Mesendoderm (in vitro differentiated cells): Measurements from ENCODE around the gene TFDP2.
A peak's percentile ranks its signal among the peaks of the same experiment; 100 is the strongest.

Experiments used
- DNase-seq: peaks from one replicate; pipeline ENCODE4 v3.0.0; 2013
- H2AK5ac ChIP-seq: 2 replicates; pipeline ENCODE4 v1.6.1; 2013; ENCODE audit warnings: low read length, inconsistent platforms
- H2BK120ac ChIP-seq: 2 replicates; pipeline ENCODE4 v1.6.1; 2013; ENCODE audit warnings: low read depth, mild to moderate bottlenecking, low read length, moderate library complexity, mixed read lengths
- H2BK15ac ChIP-seq: replicated peaks from 2 replicates; pipeline ENCODE4 v1.6.1; 2013; ENCODE audit warnings: low read depth, mild to moderate bottlenecking, moderate library complexity
- H2BK5ac ChIP-seq: 2 replicates; pipeline ENCODE4 v1.6.1; 2013; ENCODE audit warnings: low read length, inconsistent platforms
- H3K18ac ChIP-seq: 2 replicates; pipeline ENCODE4 v1.6.1; 2013; ENCODE audit warnings: mild to moderate bottlenecking, low read length, mixed read lengths
- H3K23ac ChIP-seq: one replicate; pipeline ENCODE4 v1.6.1; 2013; ENCODE audit warnings: low read length
- H3K27ac ChIP-seq: 2 replicates; pipeline ENCODE4 v1.5.1; 2013; ENCODE audit warnings: low read depth, mild to moderate bottlenecking, inconsistent platforms, low read length, moderate library complexity
- H3K27me3 ChIP-seq: 2 replicates; pipeline ENCODE4 v1.6.1; 2013; ENCODE audit warnings: low read length, control low read depth, mild to moderate bottlenecking, inconsistent platforms; ENCODE audit not compliant: insufficient read depth, poor library complexity
- H3K36me3 ChIP-seq: 2 replicates; pipeline ENCODE4 v1.6.1; 2013; ENCODE audit warnings: low read length, inconsistent platforms; ENCODE audit not compliant: control insufficient read depth, insufficient read depth
- H3K4ac ChIP-seq: one replicate; pipeline ENCODE4 v1.6.1; 2013; ENCODE audit warnings: low read depth, mild to moderate bottlenecking, low read length, moderate library complexity
- H3K4me1 ChIP-seq: 2 replicates; pipeline ENCODE4 v1.6.1; 2013; ENCODE audit warnings: low read depth, low read length, inconsistent platforms; ENCODE audit not compliant: control insufficient read depth
- H3K4me2 ChIP-seq: 2 replicates; pipeline ENCODE4 v1.6.1; 2013; ENCODE audit warnings: low read length
- H3K4me3 ChIP-seq: 2 replicates; pipeline ENCODE4 v1.5.1; 2013; ENCODE audit warnings: mild to moderate bottlenecking, low read length
- H3K56ac ChIP-seq: one replicate; pipeline ENCODE4 v1.6.1; 2013; ENCODE audit warnings: low read length
- H3K79me1 ChIP-seq: 2 replicates; pipeline ENCODE4 v1.6.1; 2013; ENCODE audit warnings: low read length, inconsistent platforms
- H3K79me2 ChIP-seq: 2 replicates; pipeline ENCODE4 v1.6.1; 2013; ENCODE audit warnings: mild to moderate bottlenecking, low read length; ENCODE audit not compliant: control insufficient read depth, insufficient read depth
- H3K9ac ChIP-seq: 2 replicates; pipeline ENCODE4 v1.6.1; 2013; ENCODE audit warnings: low read length, inconsistent platforms
- H4K5ac ChIP-seq: one replicate; pipeline ENCODE4 v1.6.1; 2013; ENCODE audit warnings: low read length
- H4K8ac ChIP-seq: one replicate; pipeline ENCODE4 v1.6.1; 2013; ENCODE audit warnings: low read depth, mild to moderate bottlenecking, control low read depth, low read length, moderate library complexity
- WGBS: extraction: QIAGEN DNeasy Blood & Tissue Kit; methylation state at CpG from one replicate; pipeline ENCODE4 v1.1.7; 2013; ENCODE audit warnings: low lambda C conversion rate, missing lambda C conversion rate; ENCODE audit not compliant: insufficient coverage; ENCODE audit errors: extremely low coverage; 5-methylcytosine and 5-hydroxymethylcytosine counted together

TFDP2 gene

GRCh38 chr3:141963301-141963700 is 186.0 kb downstream of the TFDP2 start:
- no peaks in the 10 kb centered on the region for H3K79me1 ChIP-seq
- no peak overlapping the region for H3K4me3 ChIP-seq
- H3K56ac ChIP-seq, result no peak overlapping the region
- no peak for DNase-seq
- H3K4me2 ChIP-seq, result no peak overlapping the region
- no peak overlapping the region for H4K8ac ChIP-seq
- no peaks in the 10 kb centered on the region for H3K4me1 ChIP-seq
- no peak overlapping the region for H2BK120ac ChIP-seq
- no peak overlapping the region for H3K18ac ChIP-seq
- H2BK5ac ChIP-seq, result no peak overlapping the region
- H3K4ac ChIP-seq, result no peak overlapping the region
- no peaks in the 10 kb centered on the region for H3K27me3 ChIP-seq
- no peak overlapping the region for H3K9ac ChIP-seq
- no peak overlapping the region for H3K27ac ChIP-seq
- H2AK5ac ChIP-seq, result no peak overlapping the region
- no peaks in the 10 kb centered on the region for H3K36me3 ChIP-seq
- no peaks in the 10 kb centered on the region for H3K79me2 ChIP-seq
- no peak overlapping the region for H3K23ac ChIP-seq
- H2BK15ac ChIP-seq, result no peak overlapping the region
- WGBS, result no CpG with 5 or more reads among the region's 4 CpGs
- no peak overlapping the region for H4K5ac ChIP-seq

- Histone ChIP-seq H2BK15ac (no peak overlapping the region), H3K9ac (no peak overlapping the region), H3K27ac (no peak overlapping the region), H2BK120ac (no peak overlapping the region), H2BK5ac (no peak overlapping the region), H3K18ac (no peak overlapping the region), H3K79me2 (no peaks in the 10 kb centered on the region), H3K4me3 (no peak overlapping the region), H4K8ac (no peak overlapping the region), H3K56ac (no peak overlapping the region), H3K4me2 (no peak overlapping the region), H3K79me1 (no peaks in the 10 kb centered on the region), H4K5ac (no peak overlapping the region), H3K36me3 (no peaks in the 10 kb centered on the region), H3K4ac (no peak overlapping the region), H3K4me1 (no peaks in the 10 kb centered on the region), H3K23ac (no peak overlapping the region), H2AK5ac (no peak overlapping the region), H3K27me3 (no peaks in the 10 kb centered on the region)
- WGBS, result no CpG with 5 or more reads among the region's 3 CpGs
- DNase-seq, result peak; percentile 49
These were observed 188.6 kb downstream of the TFDP2 start for GRCh38 chr3:141960731-141961130.

GRCh38 chr3:141959589-141960554 is 189.5 kb downstream of the TFDP2 start:
- no peak overlapping the region for H2BK5ac ChIP-seq
- H3K9ac ChIP-seq, result no peak overlapping the region
- DNase-seq, result peak; percentile 75
- H3K27ac ChIP-seq, result no peak overlapping the region
- no peaks in the 10 kb centered on the region for H3K79me2 ChIP-seq
- no peak overlapping the region for H4K8ac ChIP-seq
- whole genome bisulfite sequencing, result no CpG with 5 or more reads among the region's 8 CpGs
- no peak overlapping the region for H4K5ac ChIP-seq
- no peaks in the 10 kb centered on the region for H3K27me3 ChIP-seq
- H3K36me3 ChIP-seq, result no peaks in the 10 kb centered on the region
- no peak overlapping the region for H3K23ac ChIP-seq
- H3K56ac ChIP-seq, result no peak overlapping the region
- H3K4me3 ChIP-seq, result no peak overlapping the region
- no peak overlapping the region for H2BK15ac ChIP-seq
- no peak overlapping the region for H2BK120ac ChIP-seq
- no peak overlapping the region for H3K4ac ChIP-seq
- H3K18ac ChIP-seq, result no peak overlapping the region
- no peak overlapping the region for H3K4me2 ChIP-seq
- H3K79me1 ChIP-seq, result no peaks in the 10 kb centered on the region
- no peaks in the 10 kb centered on the region for H3K4me1 ChIP-seq
- H2AK5ac ChIP-seq, result no peak overlapping the region

- Histone ChIP-seq H2BK15ac (no peak overlapping the region), H3K9ac (no peak overlapping the region), H2AK5ac (no peak overlapping the region), H3K4me1 (no peaks in the 10 kb centered on the region), H3K23ac (no peak overlapping the region), H3K27me3 (no peaks in the 10 kb centered on the region), H3K79me2 (no peaks in the 10 kb centered on the region), H3K4ac (no peak overlapping the region), H2BK120ac (no peak overlapping the region), H3K18ac (no peak overlapping the region), H3K79me1 (no peaks in the 10 kb centered on the region), H3K27ac (no peak overlapping the region), H4K5ac (no peak overlapping the region), H4K8ac (no peak overlapping the region), H3K4me3 (no peak overlapping the region), H2BK5ac (no peak overlapping the region), H3K36me3 (no peaks in the 10 kb centered on the region), H3K4me2 (no peak overlapping the region), H3K56ac (no peak overlapping the region)
- DNase-seq, result no peak
- no CpG with 5 or more reads among the region's 6 CpGs for WGBS
These were observed 194.2 kb downstream of the TFDP2 start for GRCh38 chr3:141955175-141955574.

GRCh38 chr3:141952611-141953010 is 196.7 kb downstream of the TFDP2 start:
- DNase-seq, result no peak
- WGBS, result no CpG with 5 or more reads among the region's 2 CpGs
- H3K23ac ChIP-seq, result no peak overlapping the region
- no peaks in the 10 kb centered on the region for H3K79me1 ChIP-seq
- H2BK15ac ChIP-seq, result no peak overlapping the region
- H3K36me3 ChIP-seq, result no peaks in the 10 kb centered on the region
- no peak overlapping the region for H2AK5ac ChIP-seq
- no peak overlapping the region for H3K56ac ChIP-seq
- H3K18ac ChIP-seq, result no peak overlapping the region
- H3K79me2 ChIP-seq, result no peaks in the 10 kb centered on the region
- H2BK120ac ChIP-seq, result no peak overlapping the region
- no peak overlapping the region for H3K4ac ChIP-seq
- H4K8ac ChIP-seq, result no peak overlapping the region
- H3K4me1 ChIP-seq, result no peaks in the 10 kb centered on the region
- no peak overlapping the region for H4K5ac ChIP-seq
- no peak overlapping the region for H3K9ac ChIP-seq
- no peak overlapping the region for H2BK5ac ChIP-seq
- no peak overlapping the region for H3K27ac ChIP-seq
- H3K4me2 ChIP-seq, result no peak overlapping the region
- H3K4me3 ChIP-seq, result no peak overlapping the region
- no peaks in the 10 kb centered on the region for H3K27me3 ChIP-seq
